K562 (cell line): ENCODE measurements around the gene PPA1. TPM values are rescaled to one million over a fixed set of nuclear protein-coding genes. Genes with fewer than 3 reads are reported as not detected.

Experiments
- ATAC-seq: fragments of 200-7000 bp; cut with Tn5 transposase; 3 replicates; pipeline ENCODE4 v1.9.1; 2020; ENCODE audit warnings: moderate library complexity
- BruUV-seq: library from RNA; stranded (reverse); fragments of 400-500 nt; replicated peaks from 2 replicates; lab custom pipeline; 2021; lab: Mats Ljungman, UMichigan
- CTCF ChIA-PET: fragments of 300-600 bp; formaldehyde crosslinking; extraction: SDS; loops from one replicate; lab custom pipeline; 2021; ENCODE audit warnings: low intra/inter-chr PET ratio; lab: Yijun Ruan, JAX
- POLR2A ChIA-PET: fragments of 300-600, 350-650 bp; sonication (Branson Sonifier 250); formaldehyde crosslinking; extraction: SDS; loops from one replicate; lab custom pipeline; 2021; ENCODE audit warnings: antibody characterized with exemption, inconsistent platforms; lab: Yijun Ruan, JAX
- DNase-seq, 4 experiments: peaks; one replicate each; pipeline versions ENCODE4 v3.0.0 to v3.0.0-alpha.2; 2011 to 2018; ENCODE audit warnings: low spot score in 3 of 4, mixed read lengths in 3 of 4; ENCODE audit errors: extremely low read depth in 1 of 4
- FAIRE-seq: peaks from 2 replicates; lab custom pipeline; 2011; peaks lifted over from hg19 to GRCh38; lab: Jason Lieb, UNC
- H2AFZ ChIP-seq: 2 replicates; pipeline ENCODE4 v1.6.0; 2011; ENCODE audit warnings: low read depth, low read length, control low read depth, inconsistent platforms
- H3K27ac ChIP-seq: fragments of 200-600 bp; 3 replicates; pipeline ENCODE4 v1.8.0; 2011; ENCODE audit warnings: low read depth, mild to moderate bottlenecking, control low read depth, inconsistent platforms, low read length, moderate library complexity, mixed read lengths; ENCODE audit errors: extremely low read depth
- H3K27me3 ChIP-seq, 2 experiments: fragments of 300-600 bp in 1 of 2; 2 replicates in 1 of 2; 3 replicates in 1 of 2; pipeline versions ENCODE4 v1.6.0 to v1.8.0; 2011; ENCODE audit warnings: inconsistent platforms in 2 of 2, low read length in 2 of 2, mild to moderate bottlenecking in 1 of 2, mixed read lengths in 1 of 2, moderate library complexity in 1 of 2; ENCODE audit not compliant: control insufficient read depth in 2 of 2, insufficient read depth in 2 of 2
- H3K36me3 ChIP-seq: fragments of 300-600 bp; 3 replicates; pipeline ENCODE4 v1.8.0; 2011; ENCODE audit warnings: mild to moderate bottlenecking, low read length, inconsistent platforms; ENCODE audit not compliant: control insufficient read depth, insufficient read depth
- H3K4me1 ChIP-seq, 2 experiments: fragments of 200-600 bp in 1 of 2; replicated peaks in 1 of 2; 2 replicates in 1 of 2; 3 replicates in 1 of 2; pipeline versions ENCODE4 v1.5.1 to v1.8.0; 2011; ENCODE audit warnings: inconsistent platforms in 2 of 2, low read length in 2 of 2, mild to moderate bottlenecking in 1 of 2, mixed read lengths in 1 of 2, moderate library complexity in 1 of 2; ENCODE audit not compliant: control insufficient read depth in 2 of 2, insufficient read depth in 2 of 2
- H3K4me2 ChIP-seq: 2 replicates; pipeline ENCODE4 v1.6.1; 2011; ENCODE audit warnings: low read length, control low read depth, inconsistent platforms, mixed read lengths; ENCODE audit not compliant: insufficient read depth
- H3K4me3 ChIP-seq: fragments of 200-600 bp; sonication (generic), shearing (Covaris generic); 2 replicates; pipeline ENCODE4 v1.5.1; 2016; ENCODE audit warnings: control low read depth, inconsistent platforms
- H3K79me2 ChIP-seq: fragments of 200-600 bp; 3 replicates; pipeline ENCODE4 v1.8.0; 2011; ENCODE audit warnings: low read length, inconsistent platforms; ENCODE audit not compliant: control insufficient read depth, insufficient read depth
- H3K9ac ChIP-seq, 2 experiments: 2 replicates each; pipeline versions ENCODE4 v1.6.0 to v1.6.1; 2011; ENCODE audit warnings: low read depth in 2 of 2, low read length in 2 of 2, control low read depth in 1 of 2, inconsistent platforms in 1 of 2, mild to moderate bottlenecking in 1 of 2, mixed read lengths in 1 of 2; ENCODE audit not compliant: insufficient read depth in 1 of 2
- H3K9me1 ChIP-seq: one replicate; pipeline ENCODE4 v1.6.0; 2011; ENCODE audit warnings: inconsistent platforms, mild to moderate bottlenecking, low read length, moderate library complexity; ENCODE audit not compliant: control insufficient read depth, insufficient read depth
- H3K9me3 ChIP-seq: replicated peaks from 2 replicates; pipeline ENCODE4 v1.5.1; 2011; ENCODE audit warnings: low read depth, low read length, inconsistent platforms; ENCODE audit not compliant: control insufficient read depth, insufficient read depth
- H4K20me1 ChIP-seq: replicated peaks from 2 replicates; pipeline ENCODE4 v1.6.1; 2011; ENCODE audit warnings: low read length, inconsistent platforms, mixed read lengths; ENCODE audit not compliant: control insufficient read depth, insufficient read depth
- CHCHD3 ChIP-seq: fragments of 250-450 bp; sonication (Bioruptor Pico); IDR thresholded peaks from 2 replicates; pipeline ENCODE4 v2.1.2; 2022; ENCODE audit warnings: mild to moderate bottlenecking
- NCOA2 ChIP-seq, 2 experiments: fragments of 450-650 bp; IDR thresholded peaks; 2 replicates each; pipeline ENCODE4 v1.6.1; 2018; ENCODE audit warnings: mild to moderate bottlenecking in 2 of 2, moderate library complexity in 1 of 2; ENCODE audit not compliant: partially characterized antibody in 2 of 2
- RBM15 ChIP-seq: fragments of 200-400 bp; formaldehyde crosslinking; IDR thresholded peaks from 2 replicates; pipeline ENCODE4 v1.6.1; 2018; ENCODE audit warnings: mild to moderate bottlenecking, low read length, moderate library complexity; ENCODE audit not compliant: insufficient read depth
- SETDB1 ChIP-seq: IDR thresholded peaks from one replicate; pipeline ENCODE4 v1.6.1; 2012; ENCODE audit warnings: low read length, control low read depth, inconsistent platforms
- SIRT6 ChIP-seq: IDR thresholded peaks from one replicate; pipeline ENCODE4 v1.6.1; 2012; ENCODE audit warnings: low read depth, mild to moderate bottlenecking, control low read depth, inconsistent platforms, low read length, moderate library complexity
- SMARCA5 ChIP-seq: fragments of 450-650 bp; IDR thresholded peaks from 2 replicates; pipeline ENCODE4 v1.6.1; 2016
- SRSF7 ChIP-seq: fragments of 200-400 bp; formaldehyde crosslinking; optimal IDR thresholded peaks from 2 replicates; pipeline ENCODE3; 2017; ENCODE audit warnings: mild to moderate bottlenecking, low read depth, low read length
- WHSC1 ChIP-seq: IDR thresholded peaks from one replicate; pipeline ENCODE4 v1.6.1; 2012; ENCODE audit warnings: low read length, control low read depth, inconsistent platforms
- ZNF445 ChIP-seq: fragments of 250-450 bp; sonication (Bioruptor Pico); IDR thresholded peaks from 2 replicates; pipeline ENCODE4 v1.4.0; 2020; ENCODE audit warnings: low read depth, mild to moderate bottlenecking, moderate library complexity
- WGBS: fragments of 100-300 bp; shearing (Covaris generic); methylation state at CpG from one replicate; pipeline ENCODE4 v1.1.6; 2016; ENCODE audit warnings: low coverage, mixed read lengths; ENCODE audit not compliant: insufficient coverage; ENCODE audit errors: missing lambda C conversion rate; 5-methylcytosine and 5-hydroxymethylcytosine counted together
- in situ Hi-C: fragments of 300-500 bp; cut with MboI; formaldehyde crosslinking; loops from 4 replicates; pipeline ENCODE4 v1.15.0; 2018; ENCODE audit warnings: inconsistent platforms, mixed read lengths
- intact Hi-C: fragments of 100-400 bp; cut with micrococcal nuclease; formaldehyde crosslinking; loops from 2 replicates; pipeline ENCODE4 v1.14.2; 2022
- polyA plus RNA-seq, 8 experiments: library from polyadenylated mRNA; depleted of rRNA in 4 of 8; stranded (reverse) in 5 of 8; unstranded in 3 of 8; fragments of >200 nt; fragmentation: Nextera tagmentation in 2 of 8; fragmentation: Illumina TruSeq in 1 of 8; extraction: Ambion mirVana in 2 of 8; extraction: Trizol in 1 of 8; gene quantifications; 2 replicates each; pipeline versions ENCODE4 v1.2.1 to v1.2.3, GENCODE V29; 2011 to 2014; ENCODE audit warnings: inconsistent platforms in 1 of 8, missing spikeins in 1 of 8
- total RNA-seq, 7 experiments: library from RNA; depleted of rRNA in 6 of 7; stranded (reverse); fragments of >200 nt in 6 of 7; fragmentation: Illumina TruSeq in 2 of 7; extraction: Trizol in 2 of 7; gene quantifications; 2 replicates each; pipeline versions ENCODE4 v1.2.1 to v1.2.3, GENCODE V29; 2011 to 2021; ENCODE audit warnings: low replicate concordance in 1 of 7
- TF ChIP-seq, protein P1 (sequence below): fragments of 250-450 bp; sonication (Bioruptor Pico); IDR thresholded peaks from 2 replicates; pipeline ENCODE4 v1.8.0; 2022; ENCODE audit warnings: inconsistent platforms, mild to moderate bottlenecking, moderate library complexity, borderline replicate concordance
- TF ChIP-seq, protein P2 (sequence below), 2 experiments: IDR thresholded peaks; 2 replicates each; pipeline ENCODE4 v1.6.1; 2011; ENCODE audit warnings: borderline replicate concordance in 1 of 2, control low read depth in 1 of 2, low read depth in 1 of 2, low read length in 1 of 2, mild to moderate bottlenecking in 1 of 2, mixed read lengths in 1 of 2, moderate library complexity in 1 of 2; ENCODE audit not compliant: insufficient read depth in 1 of 2, insufficient read length in 1 of 2, poor library complexity in 1 of 2, severe bottlenecking in 1 of 2; ENCODE audit errors: extremely low read depth in 1 of 2
- TF ChIP-seq, protein P3 (sequence below): sonication (generic); formaldehyde crosslinking; IDR thresholded peaks from 2 replicates; pipeline ENCODE4 v1.8.0; 2022; ENCODE audit warnings: missing genetic modification reagents, mild to moderate bottlenecking, borderline replicate concordance
- TF ChIP-seq, protein P4 (sequence below): fragments of 450-650 bp; IDR thresholded peaks from 2 replicates; pipeline ENCODE4 v1.7.0; 2016; ENCODE audit warnings: borderline replicate concordance

The PPA1 gene
- total and polyA plus RNA-seq, 9 of the 15 experiments (the other 6 are each of a cell fraction or from before 2014, with no cell fraction given) = 301 to 635 (median 471) TPM

DNA sequence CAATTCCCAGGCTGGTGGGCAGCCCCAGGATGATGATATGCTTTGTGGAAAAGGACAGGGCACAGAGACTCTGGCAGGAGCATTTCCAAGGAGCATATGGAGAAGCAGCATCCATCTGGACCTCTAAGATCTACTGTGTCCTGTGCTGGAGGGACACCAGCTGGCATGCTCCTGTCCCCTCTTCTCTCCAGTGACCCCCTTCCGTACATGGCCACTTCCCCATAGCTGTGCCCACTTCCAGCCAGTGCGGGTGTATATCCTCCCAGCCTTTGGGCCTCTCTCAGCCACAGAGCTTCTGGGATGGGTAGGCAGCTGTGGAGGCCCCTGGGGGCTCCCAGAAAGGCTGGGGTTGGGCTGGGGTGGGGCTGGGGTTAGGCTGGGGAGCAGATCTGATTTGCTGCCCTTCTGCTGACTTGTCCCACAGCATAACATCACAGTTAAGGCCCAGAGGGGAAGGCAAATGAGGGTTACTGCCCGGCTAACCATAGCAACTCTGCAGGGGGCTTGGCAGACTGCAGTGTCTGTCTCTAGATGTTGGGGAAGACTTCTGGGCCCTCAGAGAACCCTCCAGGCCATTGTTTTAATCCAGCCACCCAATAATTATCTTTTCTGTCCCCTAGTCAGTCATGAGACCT lies 44.3 kb upstream of the PPA1 start (continued):
- TF ChIP-seq, protein P1, sequence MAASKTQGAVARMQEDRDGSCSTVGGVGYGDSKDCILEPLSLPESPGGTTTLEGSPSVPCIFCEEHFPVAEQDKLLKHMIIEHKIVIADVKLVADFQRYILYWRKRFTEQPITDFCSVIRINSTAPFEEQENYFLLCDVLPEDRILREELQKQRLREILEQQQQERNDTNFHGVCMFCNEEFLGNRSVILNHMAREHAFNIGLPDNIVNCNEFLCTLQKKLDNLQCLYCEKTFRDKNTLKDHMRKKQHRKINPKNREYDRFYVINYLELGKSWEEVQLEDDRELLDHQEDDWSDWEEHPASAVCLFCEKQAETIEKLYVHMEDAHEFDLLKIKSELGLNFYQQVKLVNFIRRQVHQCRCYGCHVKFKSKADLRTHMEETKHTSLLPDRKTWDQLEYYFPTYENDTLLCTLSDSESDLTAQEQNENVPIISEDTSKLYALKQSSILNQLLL (CRISPR knock-in tag) = no peak
- no peak for TF ChIP-seq CHCHD3 (CRISPR knock-in tag)
- TF ChIP-seq SETDB1 = no peak
- TF ChIP-seq, protein P2, sequence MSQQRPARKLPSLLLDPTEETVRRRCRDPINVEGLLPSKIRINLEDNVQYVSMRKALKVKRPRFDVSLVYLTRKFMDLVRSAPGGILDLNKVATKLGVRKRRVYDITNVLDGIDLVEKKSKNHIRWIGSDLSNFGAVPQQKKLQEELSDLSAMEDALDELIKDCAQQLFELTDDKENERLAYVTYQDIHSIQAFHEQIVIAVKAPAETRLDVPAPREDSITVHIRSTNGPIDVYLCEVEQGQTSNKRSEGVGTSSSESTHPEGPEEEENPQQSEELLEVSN (IDR thresholded peaks at IDR 0.05; ENCODE audit: borderline replicate concordance in 1 of 2, extremely low read depth in 1 of 2, insufficient read depth in 1 of 2, insufficient read length in 1 of 2, low read depth in 1 of 2, low read length in 1 of 2, poor library complexity in 1 of 2, severe bottlenecking in 1 of 2) = no peak
- no peak for TF ChIP-seq RBM15

DNA sequence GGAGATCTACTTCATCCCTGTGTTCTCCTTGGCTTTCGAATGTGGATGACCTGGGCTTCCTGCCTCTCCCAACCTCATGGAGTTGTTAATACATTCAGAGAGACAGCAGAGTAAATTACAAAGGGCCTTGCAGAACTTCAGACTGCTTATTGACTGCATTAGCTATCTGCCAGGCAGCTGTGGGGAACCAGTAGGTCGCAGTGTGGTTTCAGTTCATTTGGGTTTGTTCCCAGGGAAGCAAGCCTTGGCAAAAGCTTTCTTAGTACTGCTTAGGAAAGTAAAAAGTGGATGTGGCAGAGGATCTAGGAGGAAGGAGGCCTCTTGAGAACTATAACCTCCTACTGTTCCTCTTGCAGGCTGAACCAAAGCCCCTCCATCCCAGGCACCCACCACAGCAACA lies 41.4 kb upstream of the PPA1 start:
- ChIA-PET POLR2A (interaction anchor here (0.7 to 1.1 kb wide), 3 partner anchors 9 to 34 kb away, joined by 3 to 6 read pairs (median 4); no protein-coding TSS in a partner anchor), CTCF (no interaction called here)
- FAIRE-seq (no peak), DNase-seq (no peak), ATAC-seq (no peak)
- H3K4me3 ChIP-seq = no peak overlapping the region
- H3K27me3 ChIP-seq = peaks cover 14 to 45% of the 10 kb centered on the region in 2 experiments
- H3K9me3 ChIP-seq = no peaks in the 10 kb centered on the region
- no peak overlapping the region for H3K27ac ChIP-seq
- BruUV-seq = no TSS peak
- in situ Hi-C loops = no loop called here
- no peak overlapping the region for H2AFZ ChIP-seq
- no peaks in the 10 kb centered on the region for H3K9me1 ChIP-seq
- 0% methylated on average over 2 of the region's 2 CpGs for WGBS
- no peak overlapping the region for H3K9ac ChIP-seq
- no peak overlapping the region for H3K4me2 ChIP-seq
- no peaks in the 10 kb centered on the region for H3K79me2 ChIP-seq
- H4K20me1 ChIP-seq = 0 out of 2 replicates have a peak, but pooled peaks cover 8% of the 10 kb centered on the region
- H3K36me3 ChIP-seq = no peaks in the 10 kb centered on the region
- H3K4me1 ChIP-seq = no peaks in the 10 kb centered on the region; a peak in 1 of 5 replicates
- intact Hi-C loops = no loop called here
- TF ChIP-seq ZNF445 (CRISPR knock-in tag) (no peak), SIRT6 (no peak), WHSC1 (no peak), SMARCA5 (no peak), NCOA2 (IDR thresholded peaks at IDR 0.05; ENCODE audit: partially characterized antibody in 2 of 2) (no peak), SRSF7 (no peak)
- TF ChIP-seq, protein P3, sequence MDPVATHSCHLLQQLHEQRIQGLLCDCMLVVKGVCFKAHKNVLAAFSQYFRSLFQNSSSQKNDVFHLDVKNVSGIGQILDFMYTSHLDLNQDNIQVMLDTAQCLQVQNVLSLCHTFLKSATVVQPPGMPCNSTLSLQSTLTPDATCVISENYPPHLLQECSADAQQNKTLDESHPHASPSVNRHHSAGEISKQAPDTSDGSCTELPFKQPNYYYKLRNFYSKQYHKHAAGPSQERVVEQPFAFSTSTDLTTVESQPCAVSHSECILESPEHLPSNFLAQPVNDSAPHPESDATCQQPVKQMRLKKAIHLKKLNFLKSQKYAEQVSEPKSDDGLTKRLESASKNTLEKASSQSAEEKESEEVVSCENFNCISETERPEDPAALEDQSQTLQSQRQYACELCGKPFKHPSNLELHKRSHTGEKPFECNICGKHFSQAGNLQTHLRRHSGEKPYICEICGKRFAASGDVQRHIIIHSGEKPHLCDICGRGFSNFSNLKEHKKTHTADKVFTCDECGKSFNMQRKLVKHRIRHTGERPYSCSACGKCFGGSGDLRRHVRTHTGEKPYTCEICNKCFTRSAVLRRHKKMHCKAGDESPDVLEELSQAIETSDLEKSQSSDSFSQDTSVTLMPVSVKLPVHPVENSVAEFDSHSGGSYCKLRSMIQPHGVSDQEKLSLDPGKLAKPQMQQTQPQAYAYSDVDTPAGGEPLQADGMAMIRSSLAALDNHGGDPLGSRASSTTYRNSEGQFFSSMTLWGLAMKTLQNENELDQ (CRISPR knock-in tag) = no peak
- TF ChIP-seq, protein P4, sequence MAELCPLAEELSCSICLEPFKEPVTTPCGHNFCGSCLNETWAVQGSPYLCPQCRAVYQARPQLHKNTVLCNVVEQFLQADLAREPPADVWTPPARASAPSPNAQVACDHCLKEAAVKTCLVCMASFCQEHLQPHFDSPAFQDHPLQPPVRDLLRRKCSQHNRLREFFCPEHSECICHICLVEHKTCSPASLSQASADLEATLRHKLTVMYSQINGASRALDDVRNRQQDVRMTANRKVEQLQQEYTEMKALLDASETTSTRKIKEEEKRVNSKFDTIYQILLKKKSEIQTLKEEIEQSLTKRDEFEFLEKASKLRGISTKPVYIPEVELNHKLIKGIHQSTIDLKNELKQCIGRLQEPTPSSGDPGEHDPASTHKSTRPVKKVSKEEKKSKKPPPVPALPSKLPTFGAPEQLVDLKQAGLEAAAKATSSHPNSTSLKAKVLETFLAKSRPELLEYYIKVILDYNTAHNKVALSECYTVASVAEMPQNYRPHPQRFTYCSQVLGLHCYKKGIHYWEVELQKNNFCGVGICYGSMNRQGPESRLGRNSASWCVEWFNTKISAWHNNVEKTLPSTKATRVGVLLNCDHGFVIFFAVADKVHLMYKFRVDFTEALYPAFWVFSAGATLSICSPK = no peak
